Activated naive CD8-positive, alpha-beta T cell treated with anti-CD3 and anti-CD28 coated beads, Interleukin-2, amount 10 ng/mL, durations not matched to agents 7 days and 5 days (primary cell): ENCODE data around the gene MYOZ3. TPM values are rescaled to one million over a fixed set of nuclear protein-coding genes. Genes with fewer than 3 reads are reported as not detected.

ENCODE experiments used
- ATAC-seq: fragments of 150-1000 bp; cut with Tn5 transposase; one replicate; pipeline ENCODE4 v1.10.0; 2021; ENCODE audit warnings: low read depth, moderate library complexity
- POLR2A ChIA-PET: fragments of 350-600 bp; sonication (Branson Sonifier 250); formaldehyde crosslinking; loops from one replicate; lab custom pipeline; 2021; ENCODE audit warnings: antibody characterized with exemption; lab: Charles Lee
- DNase-seq: peaks from one replicate; pipeline ENCODE4 v3.0.0; 2021
- H3K27ac Mint-ChIP-seq: one replicate; pipeline ENCODE4 v1.8.0; 2022; ENCODE audit warnings: mild to moderate bottlenecking, mixed read lengths
- H3K27me3 Mint-ChIP-seq: one replicate; pipeline ENCODE4 v1.8.0; 2022; ENCODE audit warnings: mild to moderate bottlenecking, moderate library complexity, mixed read lengths
- H3K36me3 Mint-ChIP-seq: one replicate; pipeline ENCODE4 v1.8.0; 2021; ENCODE audit warnings: mild to moderate bottlenecking, mixed read lengths
- H3K4me1 Mint-ChIP-seq: one replicate; pipeline ENCODE4 v1.8.0; 2021; ENCODE audit warnings: mixed read lengths
- H3K4me3 Mint-ChIP-seq: one replicate; pipeline ENCODE4 v1.8.0; 2022; ENCODE audit warnings: mild to moderate bottlenecking, moderate library complexity, mixed read lengths
- H3K9me3 Mint-ChIP-seq: one replicate; pipeline ENCODE4 v1.8.0; 2021; ENCODE audit warnings: mixed read lengths
- total RNA-seq, 2 experiments: library from RNA; stranded (reverse); gene quantifications; one replicate each; pipeline ENCODE4 v1.2.3, GENCODE V29; 2021

Gene MYOZ3
- total RNA-seq, 2 experiments from 2014 or later = 0.14 TPM; not detected in 1

- Mint-ChIP-seq H3K27me3 (peaks cover 20% of the 10 kb centered on the region), H3K36me3 (no peaks in the 10 kb centered on the region), H3K4me3 (no peak overlapping the region), H3K27ac (no peak overlapping the region), H3K9me3 (no peaks in the 10 kb centered on the region), H3K4me1 (no peaks in the 10 kb centered on the region)
- POLR2A ChIA-PET = interaction anchor here (1.7 kb wide), 1 partner anchor 37 kb away, joined by 4 read pairs; the partner anchor contains the start of gene RBM22
- no peak for ATAC-seq
- DNase-seq = no peak
Measured at GRCh38 chr5:150663936-150664335, 2.9 kb downstream of the MYOZ3 start.

GRCh38 chr5:150665044-150665443 is 4.0 kb downstream of the MYOZ3 start:
- DNase-seq (no peak), ATAC-seq (no peak)
- Mint-ChIP-seq H3K4me3 (no peak overlapping the region), H3K27me3 (peaks cover 22% of the 10 kb centered on the region), H3K4me1 (no peaks in the 10 kb centered on the region), H3K9me3 (no peaks in the 10 kb centered on the region), H3K27ac (no peak overlapping the region), H3K36me3 (no peaks in the 10 kb centered on the region)
- POLR2A ChIA-PET = no interaction called here

- H3K27ac Mint-ChIP-seq = no peak overlapping the region
- no peak for DNase-seq
- H3K27me3 Mint-ChIP-seq = peaks cover 22% of the 10 kb centered on the region
- no peaks in the 10 kb centered on the region for H3K9me3 Mint-ChIP-seq
- POLR2A ChIA-PET = interaction anchor here (1.3 kb wide), 1 partner anchor 113 kb away, joined by 3 read pairs; no protein-coding TSS in a partner anchor
- no peaks in the 10 kb centered on the region for H3K4me1 Mint-ChIP-seq
- ATAC-seq = no peak
- H3K36me3 Mint-ChIP-seq = no peaks in the 10 kb centered on the region
- H3K4me3 Mint-ChIP-seq = no peak overlapping the region
Measured at GRCh38 chr5:150670275-150670947, 9.4 kb downstream of the MYOZ3 start.

GRCh38 chr5:150670948-150671310 is 9.9 kb downstream of the MYOZ3 start:
- DNase-seq (no peak), ATAC-seq (no peak)
- Mint-ChIP-seq H3K4me1 (no peaks in the 10 kb centered on the region), H3K27ac (no peak overlapping the region), H3K27me3 (peaks cover 22% of the 10 kb centered on the region), H3K36me3 (no peaks in the 10 kb centered on the region), H3K9me3 (no peaks in the 10 kb centered on the region), H3K4me3 (peak overlapping the region; percentile 26)
- POLR2A ChIA-PET = interaction anchor here (1.3 kb wide), 1 partner anchor 113 kb away, joined by 3 read pairs; no protein-coding TSS in a partner anchor

- Mint-ChIP-seq H3K4me1 (no peaks in the 10 kb centered on the region), H3K36me3 (no peaks in the 10 kb centered on the region), H3K4me3 (peak overlapping the region; percentile 80), H3K9me3 (no peaks in the 10 kb centered on the region), H3K27me3 (peaks cover 18% of the 10 kb centered on the region), H3K27ac (no peak overlapping the region)
- ATAC-seq (no peak), DNase-seq (peak; percentile 46)
- POLR2A ChIA-PET = interaction anchor here (0.7 to 1.3 kb wide), 3 partner anchors 28 to 200 kb away, joined by 3 read pairs; no protein-coding TSS in a partner anchor
Measured at GRCh38 chr5:150671509-150672236, 10.6 kb downstream of the MYOZ3 start.

- ATAC-seq (peak; percentile 73), DNase-seq (peak; percentile 50)
- H3K36me3 Mint-ChIP-seq = no peaks in the 10 kb centered on the region
- H3K27ac Mint-ChIP-seq = no peak overlapping the region
- H3K4me1 Mint-ChIP-seq = no peaks in the 10 kb centered on the region
- peaks cover 16% of the 10 kb centered on the region for H3K27me3 Mint-ChIP-seq
- H3K4me3 Mint-ChIP-seq = peak overlapping the region; percentile 80
- POLR2A ChIA-PET = interaction anchor here (1.3 kb wide), 1 partner anchor 28 kb away, joined by 3 read pairs; no protein-coding TSS in a partner anchor
- H3K9me3 Mint-ChIP-seq = no peaks in the 10 kb centered on the region
Measured at GRCh38 chr5:150672237-150672883, 11.3 kb downstream of the MYOZ3 start.

- Mint-ChIP-seq H3K27me3 (peaks cover 16% of the 10 kb centered on the region), H3K36me3 (no peaks in the 10 kb centered on the region), H3K4me1 (no peaks in the 10 kb centered on the region), H3K27ac (no peak overlapping the region), H3K9me3 (no peaks in the 10 kb centered on the region), H3K4me3 (peak overlapping the region; percentile 80)
- ATAC-seq (no peak), DNase-seq (no peak)
- POLR2A ChIA-PET = interaction anchor here (1.3 kb wide), 1 partner anchor 27 kb away, joined by 3 read pairs; no protein-coding TSS in a partner anchor
Measured at GRCh38 chr5:150672884-150673275, 11.8 kb downstream of the MYOZ3 start.

GRCh38 chr5:150674341-150674821 is 13.3 kb downstream of the MYOZ3 start:
- Mint-ChIP-seq H3K36me3 (no peaks in the 10 kb centered on the region), H3K4me3 (no peak overlapping the region), H3K27ac (no peak overlapping the region), H3K9me3 (no peaks in the 10 kb centered on the region), H3K4me1 (no peaks in the 10 kb centered on the region), H3K27me3 (peaks cover 16% of the 10 kb centered on the region)
- ATAC-seq (no peak), DNase-seq (no peak)
- POLR2A ChIA-PET = no interaction called here

GRCh38 chr5:150675069-150675468 is 14.0 kb downstream of the MYOZ3 start:
- POLR2A ChIA-PET = no interaction called here
- no peak overlapping the region for H3K4me3 Mint-ChIP-seq
- no peak overlapping the region for H3K27ac Mint-ChIP-seq
- H3K9me3 Mint-ChIP-seq = no peaks in the 10 kb centered on the region
- H3K4me1 Mint-ChIP-seq = no peaks in the 10 kb centered on the region
- peaks cover 1% of the 10 kb centered on the region for H3K36me3 Mint-ChIP-seq
- peaks cover 12% of the 10 kb centered on the region for H3K27me3 Mint-ChIP-seq
- no peak for DNase-seq
- ATAC-seq = no peak

GRCh38 chr5:150676578-150676977 is 15.5 kb downstream of the MYOZ3 start:
- Mint-ChIP-seq H3K9me3 (no peaks in the 10 kb centered on the region), H3K27me3 (no peaks in the 10 kb centered on the region), H3K4me3 (no peak overlapping the region), H3K4me1 (no peaks in the 10 kb centered on the region), H3K27ac (no peak overlapping the region), H3K36me3 (peaks cover 1% of the 10 kb centered on the region)
- ATAC-seq = no peak
- POLR2A ChIA-PET = no interaction called here
- DNase-seq = no peak

- peaks cover 30% of the 10 kb centered on the region for H3K36me3 Mint-ChIP-seq
- ATAC-seq (no peak), DNase-seq (no peak)
- no peak overlapping the region for H3K27ac Mint-ChIP-seq
- H3K9me3 Mint-ChIP-seq = no peaks in the 10 kb centered on the region
- no peaks in the 10 kb centered on the region for H3K4me1 Mint-ChIP-seq
- no peak overlapping the region for H3K4me3 Mint-ChIP-seq
- no peaks in the 10 kb centered on the region for H3K27me3 Mint-ChIP-seq
- POLR2A ChIA-PET = no interaction called here
Measured at GRCh38 chr5:150689120-150689519, 28.1 kb downstream of the MYOZ3 start.

GRCh38 chr5:150690760-150691159 is 29.7 kb downstream of the MYOZ3 start:
- Mint-ChIP-seq H3K9me3 (no peaks in the 10 kb centered on the region), H3K4me1 (peaks cover 2% of the 10 kb centered on the region), H3K36me3 (peaks cover 40% of the 10 kb centered on the region), H3K27me3 (no peaks in the 10 kb centered on the region), H3K27ac (no peak overlapping the region), H3K4me3 (no peak overlapping the region)
- ATAC-seq = no peak
- POLR2A ChIA-PET = no interaction called here
- no peak for DNase-seq

GRCh38 chr5:150692276-150692675 is 31.2 kb downstream of the MYOZ3 start:
- H3K27me3 Mint-ChIP-seq = no peaks in the 10 kb centered on the region
- H3K36me3 Mint-ChIP-seq = peaks cover 45% of the 10 kb centered on the region
- H3K9me3 Mint-ChIP-seq = no peaks in the 10 kb centered on the region
- no peak overlapping the region for H3K27ac Mint-ChIP-seq
- no peak overlapping the region for H3K4me3 Mint-ChIP-seq
- DNase-seq (no peak), ATAC-seq (no peak)
- peaks cover 3% of the 10 kb centered on the region for H3K4me1 Mint-ChIP-seq
- POLR2A ChIA-PET = interaction anchor here (1.1 kb wide), 1 partner anchor 8 kb away, joined by 5 read pairs; the partner anchor contains the start of gene RBM22
